GM10248 (cell line): Measurements from ENCODE around the gene KDM4C.

Experiments
- CTCF ChIA-PET: fragments of 300-600 bp; sonication (Branson Sonifier 250); formaldehyde crosslinking; extraction: SDS; loops from one replicate; lab custom pipeline; 2021; ENCODE audit warnings: antibody characterized with exemption; lab: Yijun Ruan, JAX
- POLR2A ChIA-PET: fragments of 350-650 bp; sonication (Branson Sonifier 250); formaldehyde crosslinking; extraction: SDS; loops from one replicate; lab custom pipeline; 2020; ENCODE audit warnings: antibody characterized with exemption; lab: Yijun Ruan, JAX
- DNase-seq: peaks from one replicate; pipeline ENCODE4 v3.0.0; 2012; ENCODE audit errors: extremely low spot score
- CTCF ChIP-seq: IDR thresholded peaks from 2 replicates; pipeline ENCODE4 v1.5.1; 2012; ENCODE audit warnings: mild to moderate bottlenecking, low read depth; ENCODE audit errors: extremely low read depth, missing control alignments, control extremely low read depth

Gene KDM4C

GRCh38 chr9:7216004-7216841 lies 458.4 kb downstream of the KDM4C start:
- ChIA-PET POLR2A (no interaction called here), CTCF (interaction anchor here (1.3 kb wide), 1 partner anchor 18 kb away, joined by 4 read pairs; no protein-coding TSS in a partner anchor)
- no peak for DNase-seq
- no peak for TF ChIP-seq CTCF

GRCh38 chr9:7223981-7224380 lies 466.2 kb downstream of the KDM4C start:
- ChIA-PET CTCF (interaction anchor here (1.4 to 1.9 kb wide), 3 partner anchors 10 to 13 kb away, joined by 3 to 7 read pairs (median 6); no protein-coding TSS in a partner anchor), POLR2A (no interaction called here)
- no peak for TF ChIP-seq CTCF
- no peak for DNase-seq
